PC-9 (cell line): ENCODE data around the gene EPHB2. TPM values are rescaled to one million over a fixed set of nuclear protein-coding genes. Genes with fewer than 3 reads are reported as not detected.
"Not testable (repeated sequence)": the region's sequence is repeated elsewhere in the genome, so short reads cannot be mapped to it uniquely, and the experiment has no call there.

Experiments
- BruUV-seq: library from RNA; stranded (reverse); fragments of 400-500 nt; replicated peaks from 2 replicates; lab custom pipeline; 2021; lab: Mats Ljungman, UMichigan
- CTCF ChIA-PET: fragments of 300-600 bp; sonication (Branson Sonifier 250); formaldehyde crosslinking; loops from one replicate; lab custom pipeline; 2022; ENCODE audit warnings: antibody characterized with exemption; lab: Charles Lee
- POLR2A ChIA-PET: fragments of 300-600 bp; sonication (Branson Sonifier 250); formaldehyde crosslinking; loops from one replicate; lab custom pipeline; 2022; ENCODE audit warnings: antibody characterized with exemption; ENCODE audit not compliant: unreplicated experiment; lab: Charles Lee
- DNase-seq, 2 experiments: peaks; one replicate each; pipeline versions ENCODE4 v3.0.0 to v3.0.0-alpha.2; 2015 to 2022; ENCODE audit warnings: mixed read lengths in 1 of 2
- H2AFZ ChIP-seq: fragments of 200-600 bp; sonication (generic); 2 replicates; pipeline ENCODE4 v1.8.1; 2017; ENCODE audit warnings: antibody characterized with exemption
- H3F3A ChIP-seq: fragments of 200-600 bp; sonication (generic); 2 replicates; pipeline ENCODE4 v1.8.1; 2017; ENCODE audit warnings: antibody characterized with exemption, mild to moderate bottlenecking, low read depth; ENCODE audit not compliant: insufficient read depth
- H3K27ac ChIP-seq: fragments of 200-600 bp; sonication (generic); 2 replicates; pipeline ENCODE4 v1.6.1; 2016; ENCODE audit warnings: mixed run types
- H3K27me3 ChIP-seq: fragments of 200-600 bp; sonication (generic); 2 replicates; pipeline ENCODE4 v1.6.1; 2016; ENCODE audit warnings: low read depth, mixed run types; ENCODE audit not compliant: insufficient read depth
- H3K36me3 ChIP-seq: fragments of 200-600 bp; sonication (generic); 2 replicates; pipeline ENCODE4 v1.6.1; 2016; ENCODE audit warnings: low read depth, mixed run types
- H3K4me1 ChIP-seq: fragments of 200-600 bp; sonication (generic); replicated peaks from 2 replicates; pipeline ENCODE4 v1.6.1; 2016; ENCODE audit warnings: mixed run types; ENCODE audit not compliant: insufficient read depth
- H3K4me2 ChIP-seq: fragments of 200-600 bp; sonication (generic); 2 replicates; pipeline ENCODE4 v1.6.1; 2017; ENCODE audit warnings: mixed run types
- H3K4me3 ChIP-seq: fragments of 200-600 bp; sonication (generic); 2 replicates; pipeline ENCODE4 v1.6.1; 2016; ENCODE audit warnings: mixed run types
- H3K79me2 ChIP-seq: fragments of 200-600 bp; sonication (generic); 2 replicates; pipeline ENCODE4 v1.6.1; 2017; ENCODE audit warnings: low read depth, mixed run types
- H3K9me2 ChIP-seq: fragments of 200-600 bp; sonication (generic); 2 replicates; pipeline ENCODE4 v1.8.1; 2017; ENCODE audit warnings: mild to moderate bottlenecking; ENCODE audit not compliant: insufficient read depth
- H3K9me3 ChIP-seq: fragments of 200-600 bp; sonication (generic); 2 replicates; pipeline ENCODE4 v1.8.1; 2016; ENCODE audit warnings: low read depth; ENCODE audit not compliant: insufficient read depth
- H4K20me1 ChIP-seq: fragments of 200-600 bp; sonication (generic); 2 replicates; pipeline ENCODE4 v1.8.1; 2017; ENCODE audit not compliant: insufficient read depth
- CTCF ChIP-seq: fragments of 200-600 bp; sonication (generic); conservative IDR thresholded peaks from 2 replicates; pipeline ENCODE4 v1.6.1; 2017; ENCODE audit warnings: mixed run types, antibody characterized with exemption, mild to moderate bottlenecking, moderate library complexity
- EZH2 ChIP-seq: fragments of 200-600 bp; sonication (generic); IDR thresholded peaks from 2 replicates; pipeline ENCODE4 v1.8.0; 2017; ENCODE audit warnings: antibody characterized with exemption, low read depth
- intact Hi-C: fragments of 100-400 bp; cut with micrococcal nuclease; formaldehyde crosslinking; loops from one replicate; pipeline ENCODE4 v1.10.0; 2022; ENCODE audit not compliant: unreplicated experiment
- total RNA-seq: library from RNA; stranded (reverse); gene quantifications from 2 replicates; pipeline ENCODE4 v1.2.3, GENCODE V29; 2021

EPHB2 gene
- total RNA-seq, 1 experiment from 2014 or later, result 26.7 TPM

DNA sequence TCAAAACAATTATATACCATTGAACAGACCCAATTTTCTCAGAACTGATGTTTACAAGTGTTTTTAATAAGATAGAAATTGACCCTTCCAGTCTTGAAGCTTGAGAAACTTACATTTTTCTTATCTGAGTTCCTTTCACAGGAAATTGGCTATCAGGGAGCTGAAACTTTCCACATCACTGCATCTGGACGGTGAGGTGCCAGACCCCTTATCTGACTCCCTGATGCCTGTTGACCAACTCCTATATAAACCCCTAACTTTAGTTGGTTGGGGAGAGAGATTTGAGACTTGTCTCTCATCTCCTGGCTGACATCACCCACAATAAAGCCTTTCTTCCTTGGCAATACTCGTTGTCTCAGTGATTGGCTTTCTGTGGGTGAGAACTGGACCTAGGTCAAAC, 230.6 kb downstream of the EPHB2 start:
- no TSS peak for BruUV-seq
- ChIA-PET POLR2A (no interaction called here), CTCF (interaction anchor here (1.2 kb wide), 1 partner anchor 11 kb away, joined by 4 read pairs; no protein-coding TSS in a partner anchor)
- DNase-seq, result no peak
- H3K4me1 ChIP-seq, result 0 out of 2 replicates have a peak, but pooled peaks cover 6% of the 10 kb centered on the region
- TF ChIP-seq CTCF (no peak), EZH2 (no peak)
- H3K9me2 ChIP-seq, result no peaks in the 10 kb centered on the region
- H3K36me3 ChIP-seq, result no peaks in the 10 kb centered on the region
- H2AFZ ChIP-seq, result no peak overlapping the region
- no peak overlapping the region for H3K4me2 ChIP-seq
- no peaks in the 10 kb centered on the region for H3K79me2 ChIP-seq
- no peaks in the 10 kb centered on the region for H3F3A ChIP-seq
- no peak overlapping the region for H3K27ac ChIP-seq
- H3K9me3 ChIP-seq, result no peaks in the 10 kb centered on the region
- no peaks in the 10 kb centered on the region for H3K27me3 ChIP-seq
- H3K4me3 ChIP-seq, result no peak overlapping the region
- H4K20me1 ChIP-seq, result no peaks in the 10 kb centered on the region
- intact Hi-C loops, result no loop called here

DNA sequence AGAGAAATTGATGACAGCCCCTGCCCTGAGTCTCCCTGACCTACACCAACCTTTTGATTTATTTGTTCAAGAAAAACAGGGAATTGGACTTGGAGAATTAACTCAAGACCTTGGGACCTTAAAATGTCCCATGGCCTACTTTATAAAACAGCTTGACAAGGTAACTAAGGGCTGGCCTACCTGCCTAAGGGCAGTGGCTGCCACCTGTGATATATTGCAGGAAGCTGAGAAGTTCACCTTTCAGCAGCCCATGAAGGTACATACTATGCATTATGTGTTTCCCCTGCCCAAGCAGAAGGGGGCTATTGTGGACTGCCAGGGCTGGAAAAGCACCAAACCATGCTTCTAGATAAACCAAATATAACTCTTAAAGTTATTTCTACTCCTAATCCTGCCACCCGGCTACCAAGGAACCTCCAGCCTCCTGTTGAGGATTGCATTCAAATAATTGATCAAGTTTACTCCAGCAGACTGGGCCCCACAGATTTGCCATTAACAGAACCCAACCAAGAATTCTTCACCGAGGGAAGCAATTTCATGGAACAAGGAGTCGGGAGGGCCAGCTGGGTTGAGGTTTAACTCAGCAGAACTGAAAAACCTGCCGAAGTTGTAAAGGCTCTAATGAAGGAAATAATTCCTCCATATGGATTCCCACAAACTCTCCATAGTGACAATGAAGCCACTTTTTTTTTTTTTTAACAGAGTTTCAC, 233.9 kb downstream of the EPHB2 start:
- Histone ChIP-seq H3K36me3 (no peaks in the 10 kb centered on the region), H2AFZ (no peak overlapping the region), H3K27me3 (no peaks in the 10 kb centered on the region), H3K4me3 (no peak overlapping the region), H4K20me1 (no peaks in the 10 kb centered on the region), H3K4me2 (no peak overlapping the region), H3F3A (no peaks in the 10 kb centered on the region), H3K9me3 (no peaks in the 10 kb centered on the region), H3K27ac (no peak overlapping the region), H3K9me2 (no peaks in the 10 kb centered on the region), H3K4me1 (0 out of 2 replicates have a peak, but pooled peaks cover 6% of the 10 kb centered on the region), H3K79me2 (no peaks in the 10 kb centered on the region)
- POLR2A ChIA-PET, result no interaction called here
- no TSS peak for BruUV-seq
- CTCF ChIA-PET, result no interaction called here
- intact Hi-C loops, result no loop called here
- DNase-seq, result no peak
- TF ChIP-seq CTCF (no peak), EZH2 (no peak)

GRCh38 chr1:22945171-22945570, 234.5 kb downstream of the EPHB2 start:
- H3K36me3 ChIP-seq, H3K9me3 ChIP-seq, H2AFZ ChIP-seq, H3K27ac ChIP-seq, BruUV-seq, DNase-seq, intact Hi-C loops, H3K9me2 ChIP-seq, H3K4me2 ChIP-seq, H3F3A ChIP-seq, H3K4me3 ChIP-seq, H3K79me2 ChIP-seq, CTCF ChIA-PET, H3K27me3 ChIP-seq, H4K20me1 ChIP-seq, H3K4me1 ChIP-seq: not testable (repeated sequence)
- POLR2A ChIA-PET, result interaction anchor here (0.6 kb wide), 1 partner anchor 96 kb away, joined by 5 read pairs; no protein-coding TSS in a partner anchor
